ENCODE results near the gene ZSCAN16.

- TF ChIP-seq, protein P1, sequence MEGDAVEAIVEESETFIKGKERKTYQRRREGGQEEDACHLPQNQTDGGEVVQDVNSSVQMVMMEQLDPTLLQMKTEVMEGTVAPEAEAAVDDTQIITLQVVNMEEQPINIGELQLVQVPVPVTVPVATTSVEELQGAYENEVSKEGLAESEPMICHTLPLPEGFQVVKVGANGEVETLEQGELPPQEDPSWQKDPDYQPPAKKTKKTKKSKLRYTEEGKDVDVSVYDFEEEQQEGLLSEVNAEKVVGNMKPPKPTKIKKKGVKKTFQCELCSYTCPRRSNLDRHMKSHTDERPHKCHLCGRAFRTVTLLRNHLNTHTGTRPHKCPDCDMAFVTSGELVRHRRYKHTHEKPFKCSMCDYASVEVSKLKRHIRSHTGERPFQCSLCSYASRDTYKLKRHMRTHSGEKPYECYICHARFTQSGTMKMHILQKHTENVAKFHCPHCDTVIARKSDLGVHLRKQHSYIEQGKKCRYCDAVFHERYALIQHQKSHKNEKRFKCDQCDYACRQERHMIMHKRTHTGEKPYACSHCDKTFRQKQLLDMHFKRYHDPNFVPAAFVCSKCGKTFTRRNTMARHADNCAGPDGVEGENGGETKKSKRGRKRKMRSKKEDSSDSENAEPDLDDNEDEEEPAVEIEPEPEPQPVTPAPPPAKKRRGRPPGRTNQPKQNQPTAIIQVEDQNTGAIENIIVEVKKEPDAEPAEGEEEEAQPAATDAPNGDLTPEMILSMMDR (IDR thresholded peaks at IDR 0.05) = peak in 1 of 7 experiments; percentile 8
- peak in 2 of 3 donors; percentile 58 to 60 for TF ChIP-seq POLR2A (IDR thresholded peaks at IDR 0.05)
Measured at GRCh38 chr6:28124350-28124970, at the start of gene ZSCAN16.
